ENCODE measurements around the gene GLCCI1.

- TF ChIP-seq POLR2A (IDR thresholded peaks at IDR 0.05; ENCODE audit: extremely low read depth, insufficient read length) (no peak), CTCF (IDR thresholded peaks at IDR 0.05; ENCODE audit: low read depth, low read length) (no peak), MAX (IDR thresholded peaks at IDR 0.05; ENCODE audit: low read depth, low read length) (no peak), MYC (IDR thresholded peaks at IDR 0.05; ENCODE audit: low read depth, low read length) (no peak)
Measured at GRCh38 chr7:8103282-8103681, 134.7 kb downstream of the GLCCI1 start.
